Measurements from ENCODE around the gene PTPRD. TPM values are rescaled to one million over a fixed set of nuclear protein-coding genes. Genes with fewer than 3 reads are reported as not detected.

PTPRD gene
- total RNA-seq, 1 experiment from 2014 or later, result 32.5 TPM

DNA sequence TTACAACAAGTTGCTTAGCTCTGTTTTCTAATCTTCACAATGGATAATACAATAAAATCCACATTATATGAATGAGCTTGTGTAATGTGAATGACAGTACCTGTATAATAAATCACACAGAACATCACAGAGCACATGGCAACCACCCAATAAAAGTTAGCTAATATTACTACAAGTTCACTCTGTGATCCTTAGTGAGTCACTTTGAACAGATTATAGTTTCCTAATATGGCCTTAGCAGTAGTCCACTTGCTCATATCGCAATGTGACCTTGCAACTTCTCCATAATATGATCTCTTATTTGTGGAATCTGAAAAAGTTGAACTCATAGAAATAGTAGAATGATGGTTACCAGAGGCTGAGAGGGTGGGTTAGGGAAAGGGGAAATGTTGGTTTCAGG lies 361.3 kb downstream of the PTPRD start:
- Histone ChIP-seq H2BK5ac (ENCODE audit: insufficient read length, low read length) (no peak overlapping the region), H3K9ac (ENCODE audit: extremely low read depth, insufficient read length, low read length) (no peak overlapping the region), H3K56ac (ENCODE audit: insufficient read length, low read depth, low read length) (no peak overlapping the region), H3K79me1 (ENCODE audit: insufficient read depth, low read depth, low read length, poor library complexity, severe bottlenecking) (no peaks in the 10 kb centered on the region), H3K14ac (ENCODE audit: insufficient read depth, low read length) (no peak overlapping the region), H4K8ac (replicated peaks; ENCODE audit: insufficient read length, low read depth, low read length) (no peak overlapping the region), H2AFZ (ENCODE audit: low read length) (no peak overlapping the region), H3K9me3 (ENCODE audit: control insufficient read depth, low read depth, low read length) (no peaks in the 10 kb centered on the region), H3K4me2 (ENCODE audit: insufficient read depth, insufficient read length, low read length) (no peak overlapping the region), H3K18ac (ENCODE audit: insufficient read length, low read depth, low read length) (no peak overlapping the region), H3K4me1 (ENCODE audit: insufficient read depth, low read length) (no peaks in the 10 kb centered on the region), H3K23me2 (ENCODE audit: insufficient read length, low read depth, low read length, poor library complexity, severe bottlenecking) (no peaks in the 10 kb centered on the region), H4K5ac (ENCODE audit: insufficient read length, low read depth, low read length) (no peak overlapping the region), H4K20me1 (ENCODE audit: control insufficient read depth, insufficient read depth, insufficient read length) (no peaks in the 10 kb centered on the region), H2BK20ac (ENCODE audit: low read depth, low read length, poor library complexity, severe bottlenecking) (no peak overlapping the region), H2BK15ac (ENCODE audit: low read depth, low read length) (no peak overlapping the region), H3K27ac (ENCODE audit: insufficient read length, low read depth, low read length) (no peak overlapping the region), H2BK12ac (ENCODE audit: insufficient read length, low read depth, low read length) (no peak overlapping the region), H3T11ph (ENCODE audit: low read length) (no peak overlapping the region), H3K23ac (ENCODE audit: insufficient read length, low read depth, low read length) (no peak overlapping the region), H4K91ac (ENCODE audit: insufficient read length, low read depth, low read length) (no peak overlapping the region), H2BK120ac (ENCODE audit: low read depth, low read length, poor library complexity, severe bottlenecking) (no peak overlapping the region), H3K79me2 (ENCODE audit: insufficient read depth, low read length) (no peaks in the 10 kb centered on the region), H3K4ac (ENCODE audit: low read depth, low read length) (no peak overlapping the region), H3K27me3 (ENCODE audit: insufficient read depth, low read length) (no peaks in the 10 kb centered on the region), H2AK5ac (ENCODE audit: insufficient read length, low read length) (no peak overlapping the region)
- Mint-ChIP-seq H3K4me1 (0 out of 4 replicates have a peak, but pooled peaks cover 0 to 3% of the 10 kb centered on the region in 2 experiments), H3K27me3 (ENCODE audit: low read depth) (no peaks in the 10 kb centered on the region), H3K4me3 (no peak overlapping the region), H3K36me3 (ENCODE audit: insufficient read depth in 1 of 3, low read depth in 3 of 3) (no peaks in the 10 kb centered on the region), H3K27ac (no peak overlapping the region), H3K9me3 (no peaks in the 10 kb centered on the region)
- no peak for DNase-seq
- TF ChIP-seq, protein P1, sequence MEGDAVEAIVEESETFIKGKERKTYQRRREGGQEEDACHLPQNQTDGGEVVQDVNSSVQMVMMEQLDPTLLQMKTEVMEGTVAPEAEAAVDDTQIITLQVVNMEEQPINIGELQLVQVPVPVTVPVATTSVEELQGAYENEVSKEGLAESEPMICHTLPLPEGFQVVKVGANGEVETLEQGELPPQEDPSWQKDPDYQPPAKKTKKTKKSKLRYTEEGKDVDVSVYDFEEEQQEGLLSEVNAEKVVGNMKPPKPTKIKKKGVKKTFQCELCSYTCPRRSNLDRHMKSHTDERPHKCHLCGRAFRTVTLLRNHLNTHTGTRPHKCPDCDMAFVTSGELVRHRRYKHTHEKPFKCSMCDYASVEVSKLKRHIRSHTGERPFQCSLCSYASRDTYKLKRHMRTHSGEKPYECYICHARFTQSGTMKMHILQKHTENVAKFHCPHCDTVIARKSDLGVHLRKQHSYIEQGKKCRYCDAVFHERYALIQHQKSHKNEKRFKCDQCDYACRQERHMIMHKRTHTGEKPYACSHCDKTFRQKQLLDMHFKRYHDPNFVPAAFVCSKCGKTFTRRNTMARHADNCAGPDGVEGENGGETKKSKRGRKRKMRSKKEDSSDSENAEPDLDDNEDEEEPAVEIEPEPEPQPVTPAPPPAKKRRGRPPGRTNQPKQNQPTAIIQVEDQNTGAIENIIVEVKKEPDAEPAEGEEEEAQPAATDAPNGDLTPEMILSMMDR (conservative IDR thresholded peaks at IDR 0.05), result no peak
- WGBS (ENCODE audit: extremely low coverage, insufficient read length, low lambda C conversion rate), result no CpG with 5 or more reads among the region's 1 CpG

Data from H9 (cell line).